Keratinocyte (primary cell): ENCODE measurements around the gene CMSS1. TPM values are rescaled to one million over a fixed set of nuclear protein-coding genes. Genes with fewer than 3 reads are reported as not detected.

Experiments used
- DNase-seq: peaks from one replicate; pipeline ENCODE4 v3.0.0-alpha.2; 2011; ENCODE audit warnings: low read depth, missing footprints, low spot score
- FAIRE-seq: peaks from 2 replicates; lab custom pipeline; 2011; peaks lifted over from hg19 to GRCh38; lab: Jason Lieb, UNC
- H2AFZ ChIP-seq: 2 replicates; pipeline ENCODE4 v1.6.0; 2012; ENCODE audit warnings: low read length, control low read depth, inconsistent platforms; ENCODE audit not compliant: control insufficient read depth
- H3K27ac ChIP-seq: 2 replicates; pipeline ENCODE4 v1.5.1; 2011; ENCODE audit warnings: low read length; ENCODE audit not compliant: control insufficient read depth, insufficient read depth
- H3K27me3 ChIP-seq: 3 replicates; pipeline ENCODE4 v1.6.0; 2011; ENCODE audit warnings: low read length; ENCODE audit not compliant: control insufficient read depth, insufficient read depth; ENCODE audit errors: extremely low read depth
- H3K36me3 ChIP-seq, 2 experiments: 2 replicates in 1 of 2; 3 replicates in 1 of 2; pipeline ENCODE4 v1.5.1; 2011; ENCODE audit warnings: low read length in 2 of 2, mild to moderate bottlenecking in 1 of 2; ENCODE audit not compliant: control insufficient read depth in 2 of 2, insufficient read depth in 2 of 2; ENCODE audit errors: extremely low read depth in 1 of 2
- H3K4me1 ChIP-seq: 3 replicates; pipeline ENCODE4 v1.5.1; 2011; ENCODE audit warnings: low read length; ENCODE audit not compliant: control insufficient read depth, insufficient read depth; ENCODE audit errors: extremely low read depth
- H3K4me2 ChIP-seq: 3 replicates; pipeline ENCODE4 v1.6.0; 2011; ENCODE audit warnings: low read depth, low read length; ENCODE audit not compliant: control insufficient read depth, insufficient read depth; ENCODE audit errors: extremely low read depth
- H3K4me3 ChIP-seq, 3 experiments: fragments of 200-600 bp in 1 of 3; sonication (generic) in 1 of 3; 2 replicates in 2 of 3; 3 replicates in 1 of 3; pipeline ENCODE4 v1.5.1; 2011 to 2016; ENCODE audit warnings: low read length in 3 of 3, mild to moderate bottlenecking in 3 of 3, control low read depth in 2 of 3, inconsistent platforms in 1 of 3, low read depth in 1 of 3, mixed read lengths in 1 of 3, mixed run types in 1 of 3, moderate library complexity in 1 of 3; ENCODE audit not compliant: control insufficient read depth in 2 of 3, insufficient read depth in 2 of 3; ENCODE audit errors: extremely low read depth in 1 of 3
- H3K79me2 ChIP-seq: 2 replicates; pipeline ENCODE4 v1.6.0; 2012; ENCODE audit warnings: low read length; ENCODE audit not compliant: control insufficient read depth, insufficient read depth
- H3K9ac ChIP-seq: 3 replicates; pipeline ENCODE4 v1.6.0; 2011; ENCODE audit warnings: low read length; ENCODE audit not compliant: control insufficient read depth, insufficient read depth; ENCODE audit errors: extremely low read depth
- H3K9me1 ChIP-seq: 3 replicates; pipeline ENCODE4 v1.6.0; 2011; ENCODE audit warnings: low read length; ENCODE audit not compliant: control insufficient read depth, insufficient read depth; ENCODE audit errors: extremely low read depth
- H3K9me3 ChIP-seq: 2 replicates; pipeline ENCODE4 v1.5.1; 2012; ENCODE audit warnings: low read depth, low read length; ENCODE audit not compliant: control insufficient read depth
- H4K20me1 ChIP-seq: 3 replicates; pipeline ENCODE4 v1.6.0; 2011; ENCODE audit warnings: low read length; ENCODE audit not compliant: control insufficient read depth, insufficient read depth; ENCODE audit errors: extremely low read depth
- EZH2 ChIP-seq: IDR thresholded peaks from one replicate; pipeline ENCODE4 v1.6.1; 2012; ENCODE audit warnings: inconsistent platforms, mild to moderate bottlenecking, low read length, moderate library complexity
- dilution Hi-C: fragments of 300-500 bp; cut with MboI; formaldehyde crosslinking; loops from one replicate; pipeline ENCODE4 v1.7.0; 2020; ENCODE audit warnings: low sequenced_read_pairs; ENCODE audit not compliant: extremely low pct_ligation_motif_present
- polyA plus RNA-seq, 5 experiments: library from polyadenylated mRNA; depleted of rRNA in 3 of 5; stranded (reverse) in 3 of 5; stranded (forward) in 1 of 5; unstranded in 1 of 5; fragments of >200 nt; gene quantifications; 1 replicate in 1 of 5; 2 replicates in 3 of 5; 3 replicates in 1 of 5; pipeline versions ENCODE4 v1.2.1 to v1.2.3, GENCODE V29; 2011 to 2012; ENCODE audit warnings: missing spikeins in 2 of 5, low read depth in 1 of 5, low replicate concordance in 1 of 5
- TF ChIP-seq, protein P1 (sequence below), 3 experiments: IDR thresholded peaks in 1 of 3; conservative IDR thresholded peaks in 1 of 3; optimal IDR thresholded peaks in 1 of 3; 2 replicates in 2 of 3; 3 replicates in 1 of 3; pipeline versions ENCODE3 to v1.5.1; 2011; ENCODE audit warnings: low read length in 3 of 3, mild to moderate bottlenecking in 3 of 3, moderate library complexity in 2 of 3, control low read depth in 1 of 3, inconsistent platforms in 1 of 3; ENCODE audit not compliant: insufficient read depth in 2 of 3; ENCODE audit errors: extremely low read depth in 1 of 3

Gene CMSS1
- polyA plus RNA-seq, 1 donor (not counting 4 experiments of a cell fraction or from before 2014, with no cell fraction given), result 37.2 TPM

DNA sequence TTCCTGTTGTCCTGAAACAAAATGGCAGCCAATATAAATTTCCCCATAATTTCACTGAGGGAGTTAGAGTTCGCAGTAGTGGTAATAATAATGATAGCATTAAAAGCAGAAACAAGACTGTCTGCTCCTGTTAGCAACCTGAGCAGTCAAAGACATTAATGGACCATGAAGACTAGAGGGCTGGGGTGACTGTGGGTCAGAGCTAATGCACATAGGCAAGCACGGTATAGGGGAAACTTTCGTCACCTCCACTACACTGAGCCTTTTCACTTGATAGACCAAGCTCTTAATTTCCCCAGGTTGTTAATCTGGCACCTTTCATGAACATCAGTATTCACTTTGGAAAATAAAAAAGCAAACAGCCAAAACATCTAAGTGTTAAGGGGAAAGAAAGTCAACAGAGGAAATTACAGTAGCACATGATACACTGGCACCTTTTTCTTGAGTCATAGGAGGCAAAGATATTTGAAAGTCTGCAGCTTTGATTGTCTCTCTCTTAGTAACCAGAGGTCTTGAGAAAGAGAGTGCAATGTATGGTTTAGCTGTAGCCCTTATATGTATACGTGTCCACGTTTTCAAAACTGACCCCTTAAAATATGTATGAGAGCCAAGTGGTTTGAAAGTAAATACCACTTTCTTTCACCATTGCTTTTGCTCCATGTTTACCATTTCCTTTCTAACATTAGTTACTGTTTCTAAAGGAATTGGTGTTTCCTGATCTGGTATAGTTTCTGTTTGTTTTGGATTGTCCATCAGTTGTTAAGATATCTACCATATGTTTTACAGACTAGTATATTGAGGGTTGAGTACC lies 191.8 kb downstream of the CMSS1 start:
- no peak overlapping the region for H3K4me3 ChIP-seq
- no peak overlapping the region for H3K4me2 ChIP-seq
- no peaks in the 10 kb centered on the region for H3K27me3 ChIP-seq
- DNase-seq (no peak), FAIRE-seq (no peak)
- no peak overlapping the region for H2AFZ ChIP-seq
- peaks cover 6% of the 10 kb centered on the region for H3K4me1 ChIP-seq
- H3K9me3 ChIP-seq, result no peaks in the 10 kb centered on the region
- peaks cover 3% of the 10 kb centered on the region for H3K9me1 ChIP-seq
- dilution Hi-C loops, result no loop called here
- peaks cover 0 to 4% of the 10 kb centered on the region in 2 experiments for H3K36me3 ChIP-seq
- TF ChIP-seq, protein P1, sequence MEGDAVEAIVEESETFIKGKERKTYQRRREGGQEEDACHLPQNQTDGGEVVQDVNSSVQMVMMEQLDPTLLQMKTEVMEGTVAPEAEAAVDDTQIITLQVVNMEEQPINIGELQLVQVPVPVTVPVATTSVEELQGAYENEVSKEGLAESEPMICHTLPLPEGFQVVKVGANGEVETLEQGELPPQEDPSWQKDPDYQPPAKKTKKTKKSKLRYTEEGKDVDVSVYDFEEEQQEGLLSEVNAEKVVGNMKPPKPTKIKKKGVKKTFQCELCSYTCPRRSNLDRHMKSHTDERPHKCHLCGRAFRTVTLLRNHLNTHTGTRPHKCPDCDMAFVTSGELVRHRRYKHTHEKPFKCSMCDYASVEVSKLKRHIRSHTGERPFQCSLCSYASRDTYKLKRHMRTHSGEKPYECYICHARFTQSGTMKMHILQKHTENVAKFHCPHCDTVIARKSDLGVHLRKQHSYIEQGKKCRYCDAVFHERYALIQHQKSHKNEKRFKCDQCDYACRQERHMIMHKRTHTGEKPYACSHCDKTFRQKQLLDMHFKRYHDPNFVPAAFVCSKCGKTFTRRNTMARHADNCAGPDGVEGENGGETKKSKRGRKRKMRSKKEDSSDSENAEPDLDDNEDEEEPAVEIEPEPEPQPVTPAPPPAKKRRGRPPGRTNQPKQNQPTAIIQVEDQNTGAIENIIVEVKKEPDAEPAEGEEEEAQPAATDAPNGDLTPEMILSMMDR (optimal IDR thresholded peaks at IDR 0.05 in 1 of 3, IDR thresholded peaks at IDR 0.05 in 1 of 3, conservative IDR thresholded peaks at IDR 0.05 in 1 of 3; ENCODE audit: extremely low read depth in 1 of 3, insufficient read depth in 2 of 3, low read length in 3 of 3), result no peak
- no peak for TF ChIP-seq EZH2
- H4K20me1 ChIP-seq, result no peaks in the 10 kb centered on the region
- H3K79me2 ChIP-seq, result no peaks in the 10 kb centered on the region
- no peak overlapping the region for H3K9ac ChIP-seq
- H3K27ac ChIP-seq, result no peak overlapping the region

DNA sequence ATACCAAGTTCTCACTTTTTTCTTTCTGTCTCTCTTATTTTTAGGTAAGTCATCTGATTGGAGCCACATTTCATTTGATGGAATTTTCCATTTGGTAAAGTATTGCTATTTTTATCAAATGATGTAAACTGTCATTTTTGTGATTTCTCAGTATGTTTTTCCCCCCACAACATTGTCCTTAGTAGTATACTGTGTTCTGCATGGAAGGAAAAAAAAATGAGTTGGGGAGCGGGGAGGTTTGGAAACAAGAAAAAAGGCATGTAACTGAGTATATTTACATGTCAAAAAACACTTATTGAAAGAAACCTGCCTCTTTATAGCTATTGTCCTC lies 192.4 kb downstream of the CMSS1 start:
- no peak overlapping the region for H3K4me2 ChIP-seq
- H3K79me2 ChIP-seq, result no peaks in the 10 kb centered on the region
- H3K36me3 ChIP-seq, result peaks cover 0 to 4% of the 10 kb centered on the region in 2 experiments
- dilution Hi-C loops, result no loop called here
- no peak overlapping the region for H2AFZ ChIP-seq
- peaks cover 6% of the 10 kb centered on the region for H3K4me1 ChIP-seq
- H3K27ac ChIP-seq, result no peak overlapping the region
- H3K9me3 ChIP-seq, result no peaks in the 10 kb centered on the region
- H3K27me3 ChIP-seq, result no peaks in the 10 kb centered on the region
- peaks cover 3% of the 10 kb centered on the region for H3K9me1 ChIP-seq
- no peak for DNase-seq
- H3K9ac ChIP-seq, result no peak overlapping the region
- no peak overlapping the region for H3K4me3 ChIP-seq
- TF ChIP-seq, protein P1 (optimal IDR thresholded peaks at IDR 0.05 in 1 of 3, IDR thresholded peaks at IDR 0.05 in 1 of 3, conservative IDR thresholded peaks at IDR 0.05 in 1 of 3; ENCODE audit: extremely low read depth in 1 of 3, insufficient read depth in 2 of 3, low read length in 3 of 3), result no peak
- no peak for TF ChIP-seq EZH2
- no peaks in the 10 kb centered on the region for H4K20me1 ChIP-seq
- FAIRE-seq, result no peak
